ENCODE results near the gene PRMT7.

DNA sequence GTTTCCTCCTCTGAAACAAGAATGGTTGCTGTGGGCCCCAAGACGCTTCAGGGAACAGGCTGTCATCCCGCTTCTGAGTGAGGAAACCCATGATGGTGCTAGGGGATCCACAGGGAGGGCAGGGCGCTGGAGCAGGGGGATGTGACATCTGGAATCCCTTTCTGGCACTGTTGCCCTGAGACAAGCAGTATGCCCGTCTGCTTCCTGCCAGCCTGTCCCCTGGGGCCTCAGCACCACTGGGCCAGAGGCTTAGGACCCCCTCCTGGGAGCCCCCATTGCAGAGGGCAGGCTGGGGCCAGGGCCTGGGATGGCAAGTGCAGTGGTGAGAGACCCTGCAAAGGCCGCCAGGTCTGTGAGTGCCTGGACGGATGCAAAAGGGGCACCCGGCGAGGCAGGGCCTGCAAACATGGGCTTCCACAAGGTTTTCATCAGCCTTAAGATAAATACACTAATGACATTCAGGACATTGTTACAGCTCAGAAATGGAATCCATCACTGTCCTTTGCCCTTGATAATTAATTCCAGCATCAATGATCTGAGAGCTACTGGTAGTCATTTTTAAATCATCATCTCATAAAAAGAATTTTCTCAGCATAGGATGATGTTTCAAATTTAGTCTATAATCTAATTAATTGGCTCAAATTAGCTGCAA, 51.6 kb downstream of the PRMT7 start:
- TF ChIP-seq, protein P1, sequence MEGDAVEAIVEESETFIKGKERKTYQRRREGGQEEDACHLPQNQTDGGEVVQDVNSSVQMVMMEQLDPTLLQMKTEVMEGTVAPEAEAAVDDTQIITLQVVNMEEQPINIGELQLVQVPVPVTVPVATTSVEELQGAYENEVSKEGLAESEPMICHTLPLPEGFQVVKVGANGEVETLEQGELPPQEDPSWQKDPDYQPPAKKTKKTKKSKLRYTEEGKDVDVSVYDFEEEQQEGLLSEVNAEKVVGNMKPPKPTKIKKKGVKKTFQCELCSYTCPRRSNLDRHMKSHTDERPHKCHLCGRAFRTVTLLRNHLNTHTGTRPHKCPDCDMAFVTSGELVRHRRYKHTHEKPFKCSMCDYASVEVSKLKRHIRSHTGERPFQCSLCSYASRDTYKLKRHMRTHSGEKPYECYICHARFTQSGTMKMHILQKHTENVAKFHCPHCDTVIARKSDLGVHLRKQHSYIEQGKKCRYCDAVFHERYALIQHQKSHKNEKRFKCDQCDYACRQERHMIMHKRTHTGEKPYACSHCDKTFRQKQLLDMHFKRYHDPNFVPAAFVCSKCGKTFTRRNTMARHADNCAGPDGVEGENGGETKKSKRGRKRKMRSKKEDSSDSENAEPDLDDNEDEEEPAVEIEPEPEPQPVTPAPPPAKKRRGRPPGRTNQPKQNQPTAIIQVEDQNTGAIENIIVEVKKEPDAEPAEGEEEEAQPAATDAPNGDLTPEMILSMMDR (conservative IDR thresholded peaks at IDR 0.05): no peak
- TF ChIP-seq EZH2 (IDR thresholded peaks at IDR 0.05; ENCODE audit: low read depth): no peak
